ENCODE measurements around the gene ASPHD2. TPM values are rescaled to one million over a fixed set of nuclear protein-coding genes. Genes with fewer than 3 reads are reported as not detected.

ASPHD2 gene
- total RNA-seq, 1 experiment from 2014 or later = 0.44 TPM

- intact Hi-C loops (cut with micrococcal nuclease; ENCODE audit: unreplicated experiment) = no loop called here
- no peaks in the 10 kb centered on the region; the same call in 1 of the 2 replicates for H3K9me2 ChIP-seq (ENCODE audit: insufficient read depth)
- H3K36me3 ChIP-seq (ENCODE audit: low read depth) = no peaks in the 10 kb centered on the region
- CTCF ChIA-PET = no interaction called here
- no TSS peak for BruUV-seq (replicated peaks)
- H3K27me3 ChIP-seq (ENCODE audit: insufficient read depth, low read depth) = peaks cover 78% of the 10 kb centered on the region
- H3K79me2 ChIP-seq (ENCODE audit: low read depth) = no peaks in the 10 kb centered on the region
- no peak for DNase-seq
- H3F3A ChIP-seq (ENCODE audit: insufficient read depth, low read depth) = no peaks in the 10 kb centered on the region
- no peaks in the 10 kb centered on the region for H3K4me1 ChIP-seq (replicated peaks; ENCODE audit: insufficient read depth)
- H3K9me3 ChIP-seq (ENCODE audit: insufficient read depth, low read depth) = no peaks in the 10 kb centered on the region
- H3K4me3 ChIP-seq = no peak overlapping the region
- H2AFZ ChIP-seq = no peak overlapping the region
- POLR2A ChIA-PET (ENCODE audit: unreplicated experiment) = no interaction called here
- TF ChIP-seq, protein P1, sequence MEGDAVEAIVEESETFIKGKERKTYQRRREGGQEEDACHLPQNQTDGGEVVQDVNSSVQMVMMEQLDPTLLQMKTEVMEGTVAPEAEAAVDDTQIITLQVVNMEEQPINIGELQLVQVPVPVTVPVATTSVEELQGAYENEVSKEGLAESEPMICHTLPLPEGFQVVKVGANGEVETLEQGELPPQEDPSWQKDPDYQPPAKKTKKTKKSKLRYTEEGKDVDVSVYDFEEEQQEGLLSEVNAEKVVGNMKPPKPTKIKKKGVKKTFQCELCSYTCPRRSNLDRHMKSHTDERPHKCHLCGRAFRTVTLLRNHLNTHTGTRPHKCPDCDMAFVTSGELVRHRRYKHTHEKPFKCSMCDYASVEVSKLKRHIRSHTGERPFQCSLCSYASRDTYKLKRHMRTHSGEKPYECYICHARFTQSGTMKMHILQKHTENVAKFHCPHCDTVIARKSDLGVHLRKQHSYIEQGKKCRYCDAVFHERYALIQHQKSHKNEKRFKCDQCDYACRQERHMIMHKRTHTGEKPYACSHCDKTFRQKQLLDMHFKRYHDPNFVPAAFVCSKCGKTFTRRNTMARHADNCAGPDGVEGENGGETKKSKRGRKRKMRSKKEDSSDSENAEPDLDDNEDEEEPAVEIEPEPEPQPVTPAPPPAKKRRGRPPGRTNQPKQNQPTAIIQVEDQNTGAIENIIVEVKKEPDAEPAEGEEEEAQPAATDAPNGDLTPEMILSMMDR (conservative IDR thresholded peaks at IDR 0.05) = no peak
- no peak for TF ChIP-seq EZH2 (IDR thresholded peaks at IDR 0.05; ENCODE audit: low read depth)
- H3K4me2 ChIP-seq = no peak overlapping the region
- no peak overlapping the region for H3K27ac ChIP-seq
- no peaks in the 10 kb centered on the region for H4K20me1 ChIP-seq (ENCODE audit: insufficient read depth)
These were observed 29.8 kb upstream of the ASPHD2 start for GRCh38 chr22:26399289-26399688.

DNA sequence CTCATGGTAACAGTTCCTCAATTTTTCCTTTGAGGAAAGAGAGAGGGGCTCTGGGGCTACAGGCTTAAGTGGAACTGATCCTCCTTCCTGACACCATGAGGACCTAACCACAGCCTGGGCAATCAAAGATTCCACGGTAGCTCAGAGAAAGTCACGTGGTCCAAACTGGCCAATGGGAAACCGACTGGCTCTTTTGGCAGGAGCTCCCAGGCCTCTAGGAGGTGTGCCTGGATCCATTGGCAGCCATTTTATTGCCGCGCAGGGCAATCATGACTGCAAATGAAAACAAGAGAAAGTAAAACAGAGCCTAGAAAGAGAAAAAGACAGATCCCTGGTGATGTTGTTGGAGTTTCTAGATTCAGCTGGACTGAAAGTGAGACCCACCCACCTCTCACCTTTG lies 27.3 kb upstream of the ASPHD2 start:
- H3K27ac ChIP-seq = no peak overlapping the region
- BruUV-seq (replicated peaks) = no TSS peak
- no peaks in the 10 kb centered on the region for H3K9me3 ChIP-seq (ENCODE audit: insufficient read depth, low read depth)
- no peaks in the 10 kb centered on the region for H3K79me2 ChIP-seq (ENCODE audit: low read depth)
- no peaks in the 10 kb centered on the region for H4K20me1 ChIP-seq (ENCODE audit: insufficient read depth)
- peaks cover 71% of the 10 kb centered on the region for H3K27me3 ChIP-seq (ENCODE audit: insufficient read depth, low read depth)
- H3F3A ChIP-seq (ENCODE audit: insufficient read depth, low read depth) = no peaks in the 10 kb centered on the region
- H3K4me2 ChIP-seq = no peak overlapping the region
- ChIA-PET CTCF (no interaction called here), POLR2A (ENCODE audit: unreplicated experiment) (no interaction called here)
- H3K4me3 ChIP-seq = no peak overlapping the region
- no peaks in the 10 kb centered on the region for H3K36me3 ChIP-seq (ENCODE audit: low read depth)
- intact Hi-C loops (cut with micrococcal nuclease; ENCODE audit: unreplicated experiment) = no loop called here
- TF ChIP-seq, protein P1 (conservative IDR thresholded peaks at IDR 0.05) = no peak
- TF ChIP-seq EZH2 (IDR thresholded peaks at IDR 0.05; ENCODE audit: low read depth) = no peak
- no peaks in the 10 kb centered on the region; the same call in 1 of the 2 replicates for H3K9me2 ChIP-seq (ENCODE audit: insufficient read depth)
- no peak for DNase-seq
- H3K4me1 ChIP-seq (replicated peaks; ENCODE audit: insufficient read depth) = no peaks in the 10 kb centered on the region
- H2AFZ ChIP-seq = no peak overlapping the region

- no peak overlapping the region for H2AFZ ChIP-seq
- DNase-seq = no peak
- BruUV-seq (replicated peaks) = no TSS peak
- no peaks in the 10 kb centered on the region for H3K36me3 ChIP-seq (ENCODE audit: low read depth)
- ChIA-PET CTCF (interaction anchor here (0.5 kb wide), 1 partner anchor 1005 kb away, joined by 3 read pairs; no protein-coding TSS in a partner anchor), POLR2A (ENCODE audit: unreplicated experiment) (interaction anchor here (0.6 kb wide), 1 partner anchor 185 kb away, joined by 7 read pairs; no protein-coding TSS in a partner anchor)
- H3K4me2 ChIP-seq = no peak overlapping the region
- no peaks in the 10 kb centered on the region for H3K79me2 ChIP-seq (ENCODE audit: low read depth)
- H4K20me1 ChIP-seq (ENCODE audit: insufficient read depth) = no peaks in the 10 kb centered on the region
- no peak overlapping the region for H3K27ac ChIP-seq
- intact Hi-C loops (cut with micrococcal nuclease; ENCODE audit: unreplicated experiment) = no loop called here
- no peaks in the 10 kb centered on the region; the same call in 1 of the 2 replicates for H3K9me2 ChIP-seq (ENCODE audit: insufficient read depth)
- H3K9me3 ChIP-seq (ENCODE audit: insufficient read depth, low read depth) = no peaks in the 10 kb centered on the region
- TF ChIP-seq EZH2 (IDR thresholded peaks at IDR 0.05; ENCODE audit: low read depth) = no peak
- TF ChIP-seq, protein P1 (conservative IDR thresholded peaks at IDR 0.05) = no peak
- no peaks in the 10 kb centered on the region for H3F3A ChIP-seq (ENCODE audit: insufficient read depth, low read depth)
- H3K4me1 ChIP-seq (replicated peaks; ENCODE audit: insufficient read depth) = no peaks in the 10 kb centered on the region
- no peak overlapping the region for H3K4me3 ChIP-seq
- H3K27me3 ChIP-seq (ENCODE audit: insufficient read depth, low read depth) = peaks cover 74% of the 10 kb centered on the region
These were observed 24.1 kb upstream of the ASPHD2 start for GRCh38 chr22:26404851-26405421.

Measured in PC-9 (cell line).